H1 (cell line): Measurements from ENCODE around the gene SPTBN1. TPM values are rescaled to one million over a fixed set of nuclear protein-coding genes. Genes with fewer than 3 reads are reported as not detected.

Experiments used
- FOSL1 ChIP-seq: IDR thresholded peaks from 2 replicates; pipeline ENCODE4 v1.6.1; 2011; ENCODE audit warnings: mild to moderate bottlenecking, low read depth, low read length, moderate library complexity; ENCODE audit not compliant: insufficient read depth
- KDM4A ChIP-seq: IDR thresholded peaks from one replicate; pipeline ENCODE4 v1.7.1; 2012; ENCODE audit warnings: low read depth, mild to moderate bottlenecking, moderate library complexity, low read length, inconsistent platforms; ENCODE audit not compliant: severe bottlenecking
- YY1 ChIP-seq: IDR thresholded peaks from 2 replicates; pipeline ENCODE4 v1.6.1; 2011; ENCODE audit warnings: low read depth, mild to moderate bottlenecking, low read length
- polyA plus RNA-seq, 7 experiments: library from polyadenylated mRNA; depleted of rRNA in 3 of 7; stranded (reverse) in 5 of 7; unstranded in 2 of 7; fragments of >200 nt in 5 of 7; fragments of 200-250 nt in 2 of 7; gene quantifications; 1 replicate in 5 of 7; 2 replicates in 1 of 7; 4 replicates in 1 of 7; pipeline versions ENCODE4 v1.2.1 to v1.2.3, GENCODE V29; 2011 to 2013; ENCODE audit warnings: missing spikeins in 2 of 7, mixed read lengths in 2 of 7
- total RNA-seq: library from RNA; stranded (reverse); fragmentation: NEBNext Ultra II Directional; extraction: Animal tissue kit (Norgen Biotek cat#: 25700); gene quantifications from 2 replicates; pipeline ENCODE4 v1.2.1, GENCODE V29; 2021
- TF ChIP-seq, protein P1 (sequence below): fragments of 300-600 bp; sonication (generic); IDR thresholded peaks from 2 replicates; pipeline ENCODE4 v1.7.1; 2012; ENCODE audit warnings: low read length, moderate library complexity, mild to moderate bottlenecking, inconsistent platforms; ENCODE audit not compliant: insufficient replicate concordance
- TF ChIP-seq, protein P2 (sequence below): IDR thresholded peaks from 2 replicates; pipeline ENCODE4 v1.6.1; 2012; ENCODE audit warnings: low read length, inconsistent platforms

SPTBN1 gene
- total and polyA plus RNA-seq, 2 of the 8 experiments (the other 6 are each of a cell fraction or from before 2014, with no cell fraction given), result 31.8 to 180 TPM

DNA sequence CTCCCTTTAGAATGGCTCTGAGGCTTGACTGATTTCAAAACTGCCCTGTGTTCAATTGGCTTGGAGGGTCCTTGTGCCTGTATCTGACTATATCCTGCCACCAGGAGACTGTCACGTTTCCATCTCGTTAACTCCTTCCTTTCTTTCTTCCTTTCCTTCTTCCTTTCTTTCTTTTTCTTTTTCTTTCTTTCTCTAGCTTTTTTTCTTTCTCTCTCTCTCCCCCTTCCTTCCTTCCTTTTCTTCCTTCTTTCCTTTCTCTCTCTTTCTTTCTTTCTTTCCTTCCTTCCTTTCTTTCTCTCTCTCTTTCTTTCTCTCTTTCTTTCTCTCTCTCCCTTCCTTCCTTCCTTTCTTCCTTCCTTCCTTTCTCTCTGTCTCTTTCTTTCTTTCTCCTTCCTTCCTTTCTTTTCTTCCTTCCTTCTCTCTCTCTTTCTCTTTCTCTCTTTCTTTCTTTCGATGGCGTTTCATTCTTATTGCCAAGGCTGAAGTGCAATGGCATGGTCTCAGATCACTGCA, 229.2 kb downstream of the SPTBN1 start (continued):
- TF ChIP-seq, protein P1, sequence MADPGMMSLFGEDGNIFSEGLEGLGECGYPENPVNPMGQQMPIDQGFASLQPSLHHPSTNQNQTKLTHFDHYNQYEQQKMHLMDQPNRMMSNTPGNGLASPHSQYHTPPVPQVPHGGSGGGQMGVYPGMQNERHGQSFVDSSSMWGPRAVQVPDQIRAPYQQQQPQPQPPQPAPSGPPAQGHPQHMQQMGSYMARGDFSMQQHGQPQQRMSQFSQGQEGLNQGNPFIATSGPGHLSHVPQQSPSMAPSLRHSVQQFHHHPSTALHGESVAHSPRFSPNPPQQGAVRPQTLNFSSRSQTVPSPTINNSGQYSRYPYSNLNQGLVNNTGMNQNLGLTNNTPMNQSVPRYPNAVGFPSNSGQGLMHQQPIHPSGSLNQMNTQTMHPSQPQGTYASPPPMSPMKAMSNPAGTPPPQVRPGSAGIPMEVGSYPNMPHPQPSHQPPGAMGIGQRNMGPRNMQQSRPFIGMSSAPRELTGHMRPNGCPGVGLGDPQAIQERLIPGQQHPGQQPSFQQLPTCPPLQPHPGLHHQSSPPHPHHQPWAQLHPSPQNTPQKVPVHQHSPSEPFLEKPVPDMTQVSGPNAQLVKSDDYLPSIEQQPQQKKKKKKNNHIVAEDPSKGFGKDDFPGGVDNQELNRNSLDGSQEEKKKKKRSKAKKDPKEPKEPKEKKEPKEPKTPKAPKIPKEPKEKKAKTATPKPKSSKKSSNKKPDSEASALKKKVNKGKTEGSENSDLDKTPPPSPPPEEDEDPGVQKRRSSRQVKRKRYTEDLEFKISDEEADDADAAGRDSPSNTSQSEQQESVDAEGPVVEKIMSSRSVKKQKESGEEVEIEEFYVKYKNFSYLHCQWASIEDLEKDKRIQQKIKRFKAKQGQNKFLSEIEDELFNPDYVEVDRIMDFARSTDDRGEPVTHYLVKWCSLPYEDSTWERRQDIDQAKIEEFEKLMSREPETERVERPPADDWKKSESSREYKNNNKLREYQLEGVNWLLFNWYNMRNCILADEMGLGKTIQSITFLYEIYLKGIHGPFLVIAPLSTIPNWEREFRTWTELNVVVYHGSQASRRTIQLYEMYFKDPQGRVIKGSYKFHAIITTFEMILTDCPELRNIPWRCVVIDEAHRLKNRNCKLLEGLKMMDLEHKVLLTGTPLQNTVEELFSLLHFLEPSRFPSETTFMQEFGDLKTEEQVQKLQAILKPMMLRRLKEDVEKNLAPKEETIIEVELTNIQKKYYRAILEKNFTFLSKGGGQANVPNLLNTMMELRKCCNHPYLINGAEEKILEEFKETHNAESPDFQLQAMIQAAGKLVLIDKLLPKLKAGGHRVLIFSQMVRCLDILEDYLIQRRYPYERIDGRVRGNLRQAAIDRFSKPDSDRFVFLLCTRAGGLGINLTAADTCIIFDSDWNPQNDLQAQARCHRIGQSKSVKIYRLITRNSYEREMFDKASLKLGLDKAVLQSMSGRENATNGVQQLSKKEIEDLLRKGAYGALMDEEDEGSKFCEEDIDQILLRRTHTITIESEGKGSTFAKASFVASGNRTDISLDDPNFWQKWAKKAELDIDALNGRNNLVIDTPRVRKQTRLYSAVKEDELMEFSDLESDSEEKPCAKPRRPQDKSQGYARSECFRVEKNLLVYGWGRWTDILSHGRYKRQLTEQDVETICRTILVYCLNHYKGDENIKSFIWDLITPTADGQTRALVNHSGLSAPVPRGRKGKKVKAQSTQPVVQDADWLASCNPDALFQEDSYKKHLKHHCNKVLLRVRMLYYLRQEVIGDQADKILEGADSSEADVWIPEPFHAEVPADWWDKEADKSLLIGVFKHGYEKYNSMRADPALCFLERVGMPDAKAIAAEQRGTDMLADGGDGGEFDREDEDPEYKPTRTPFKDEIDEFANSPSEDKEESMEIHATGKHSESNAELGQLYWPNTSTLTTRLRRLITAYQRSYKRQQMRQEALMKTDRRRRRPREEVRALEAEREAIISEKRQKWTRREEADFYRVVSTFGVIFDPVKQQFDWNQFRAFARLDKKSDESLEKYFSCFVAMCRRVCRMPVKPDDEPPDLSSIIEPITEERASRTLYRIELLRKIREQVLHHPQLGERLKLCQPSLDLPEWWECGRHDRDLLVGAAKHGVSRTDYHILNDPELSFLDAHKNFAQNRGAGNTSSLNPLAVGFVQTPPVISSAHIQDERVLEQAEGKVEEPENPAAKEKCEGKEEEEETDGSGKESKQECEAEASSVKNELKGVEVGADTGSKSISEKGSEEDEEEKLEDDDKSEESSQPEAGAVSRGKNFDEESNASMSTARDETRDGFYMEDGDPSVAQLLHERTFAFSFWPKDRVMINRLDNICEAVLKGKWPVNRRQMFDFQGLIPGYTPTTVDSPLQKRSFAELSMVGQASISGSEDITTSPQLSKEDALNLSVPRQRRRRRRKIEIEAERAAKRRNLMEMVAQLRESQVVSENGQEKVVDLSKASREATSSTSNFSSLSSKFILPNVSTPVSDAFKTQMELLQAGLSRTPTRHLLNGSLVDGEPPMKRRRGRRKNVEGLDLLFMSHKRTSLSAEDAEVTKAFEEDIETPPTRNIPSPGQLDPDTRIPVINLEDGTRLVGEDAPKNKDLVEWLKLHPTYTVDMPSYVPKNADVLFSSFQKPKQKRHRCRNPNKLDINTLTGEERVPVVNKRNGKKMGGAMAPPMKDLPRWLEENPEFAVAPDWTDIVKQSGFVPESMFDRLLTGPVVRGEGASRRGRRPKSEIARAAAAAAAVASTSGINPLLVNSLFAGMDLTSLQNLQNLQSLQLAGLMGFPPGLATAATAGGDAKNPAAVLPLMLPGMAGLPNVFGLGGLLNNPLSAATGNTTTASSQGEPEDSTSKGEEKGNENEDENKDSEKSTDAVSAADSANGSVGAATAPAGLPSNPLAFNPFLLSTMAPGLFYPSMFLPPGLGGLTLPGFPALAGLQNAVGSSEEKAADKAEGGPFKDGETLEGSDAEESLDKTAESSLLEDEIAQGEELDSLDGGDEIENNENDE, result no peak
- TF ChIP-seq KDM4A (no peak), YY1 (no peak), FOSL1 (no peak)
- TF ChIP-seq, protein P2, sequence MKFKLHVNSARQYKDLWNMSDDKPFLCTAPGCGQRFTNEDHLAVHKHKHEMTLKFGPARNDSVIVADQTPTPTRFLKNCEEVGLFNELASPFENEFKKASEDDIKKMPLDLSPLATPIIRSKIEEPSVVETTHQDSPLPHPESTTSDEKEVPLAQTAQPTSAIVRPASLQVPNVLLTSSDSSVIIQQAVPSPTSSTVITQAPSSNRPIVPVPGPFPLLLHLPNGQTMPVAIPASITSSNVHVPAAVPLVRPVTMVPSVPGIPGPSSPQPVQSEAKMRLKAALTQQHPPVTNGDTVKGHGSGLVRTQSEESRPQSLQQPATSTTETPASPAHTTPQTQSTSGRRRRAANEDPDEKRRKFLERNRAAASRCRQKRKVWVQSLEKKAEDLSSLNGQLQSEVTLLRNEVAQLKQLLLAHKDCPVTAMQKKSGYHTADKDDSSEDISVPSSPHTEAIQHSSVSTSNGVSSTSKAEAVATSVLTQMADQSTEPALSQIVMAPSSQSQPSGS, result no peak
